AG10803 (cell line): ENCODE measurements around the gene IFFO2.

Experiments used
- DNase-seq: peaks from one replicate; pipeline ENCODE4 v3.0.0; 2010; ENCODE audit warnings: low read depth
- H3K4me3 ChIP-seq: 2 replicates; pipeline ENCODE4 v1.5.1; 2011; ENCODE audit warnings: mild to moderate bottlenecking, low read length, control low read depth
- CTCF ChIP-seq: conservative IDR thresholded peaks from 2 replicates; pipeline ENCODE4 v1.5.1; 2011; ENCODE audit warnings: mild to moderate bottlenecking, low read length, control low read depth, inconsistent platforms

Gene IFFO2

DNA sequence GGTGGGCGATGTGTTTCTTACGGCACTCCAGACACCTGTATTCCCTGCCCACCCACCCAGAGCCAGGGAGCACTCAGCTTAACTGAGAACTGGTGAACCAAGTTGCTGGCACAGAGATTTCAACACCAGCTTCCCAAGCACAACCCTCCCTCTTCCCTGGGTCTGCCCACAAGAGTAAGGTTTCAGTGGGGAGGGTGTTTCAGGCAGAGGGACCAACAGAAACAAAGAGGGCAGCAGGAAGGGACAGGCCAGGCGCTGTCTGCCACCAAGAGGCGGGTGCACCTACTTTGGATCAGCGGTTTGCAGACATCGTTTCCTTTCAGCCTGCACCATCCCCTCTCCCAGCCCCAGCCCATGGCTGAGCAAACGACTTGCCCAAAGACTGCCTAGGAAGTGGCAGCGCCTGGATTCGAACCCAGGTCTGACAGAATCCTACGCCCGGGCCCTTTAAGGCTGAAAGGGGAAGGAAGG lies 32.2 kb downstream of the IFFO2 start:
- peak; percentile 67 for DNase-seq
- peak overlapping the region; percentile 36 for H3K4me3 ChIP-seq
- TF ChIP-seq CTCF, result no peak

- peak; percentile 65 for DNase-seq
- no peak for TF ChIP-seq CTCF
- H3K4me3 ChIP-seq, result peak overlapping the region; percentile 36
Observed at GRCh38 chr1:18923756-18924211, 32.7 kb downstream of the IFFO2 start.

DNA sequence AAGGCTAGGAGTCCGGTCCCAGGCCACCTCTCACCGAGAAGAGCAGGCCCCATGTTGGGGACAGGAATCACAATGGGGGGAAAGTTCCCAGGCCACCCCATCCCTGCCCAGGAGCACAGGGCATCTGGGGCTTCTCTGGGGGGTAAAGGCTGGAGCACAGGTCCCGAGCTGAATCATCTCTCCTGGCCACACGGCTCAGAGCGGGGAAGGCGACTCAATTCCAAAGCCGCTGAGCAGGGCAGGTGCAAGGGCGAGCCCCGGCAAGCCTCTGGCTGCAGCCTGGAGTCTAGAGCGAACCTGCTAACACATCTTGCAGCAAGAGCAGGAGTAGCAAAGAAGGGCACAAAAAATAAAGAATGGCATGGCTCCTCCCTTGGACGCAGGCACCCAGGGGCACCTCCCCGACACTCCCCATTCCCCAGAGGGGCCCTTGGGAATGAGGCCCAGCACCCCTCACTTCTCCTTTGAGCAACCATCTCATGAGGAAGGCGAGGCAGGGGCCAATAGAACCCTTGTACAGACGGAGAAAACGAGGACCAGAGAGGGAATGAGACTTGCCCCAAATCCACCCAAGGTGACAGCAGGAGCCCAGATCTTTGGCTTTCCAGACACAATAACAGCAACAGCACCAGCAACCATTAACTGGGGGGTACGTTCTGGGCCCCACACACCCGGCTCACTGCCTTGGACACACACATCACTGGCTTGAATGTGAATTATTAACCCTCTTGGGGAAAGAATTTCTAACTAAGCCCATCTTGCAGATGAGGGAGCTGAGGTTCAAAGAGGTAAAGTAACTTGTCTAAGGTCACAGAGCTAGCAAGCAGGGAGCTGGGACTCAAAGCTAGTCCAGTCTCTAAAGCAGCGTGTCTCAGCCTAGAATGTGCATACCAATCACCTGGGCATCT lies 33.4 kb downstream of the IFFO2 start:
- H3K4me3 ChIP-seq, result peak overlapping the region; percentile 36
- TF ChIP-seq CTCF, result no peak
- no peak for DNase-seq

DNA sequence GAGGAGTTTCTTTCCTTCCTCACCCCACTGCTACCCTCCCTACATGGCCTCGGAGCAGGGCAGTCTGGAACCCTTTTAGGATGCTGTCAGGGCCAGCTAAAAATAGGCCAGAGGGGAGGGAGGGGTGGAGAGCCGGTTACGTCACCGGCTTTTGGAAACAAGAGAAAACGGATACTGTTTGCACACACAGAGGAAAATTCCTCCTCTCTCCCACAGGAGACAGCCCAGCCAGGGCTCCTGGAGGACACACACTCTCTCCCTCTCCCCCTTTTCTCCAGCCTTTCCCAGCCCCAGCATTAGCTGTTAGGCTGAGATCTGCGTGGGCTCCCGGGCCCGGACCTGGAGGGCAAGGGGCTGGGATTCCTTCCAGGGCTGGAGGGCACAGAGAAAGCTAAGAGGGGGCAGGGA lies 34.2 kb downstream of the IFFO2 start:
- H3K4me3 ChIP-seq, result peak overlapping the region; percentile 32
- DNase-seq, result peak; percentile 88
- TF ChIP-seq CTCF, result peak; percentile 47

- H3K4me3 ChIP-seq, result no peak overlapping the region; the same call in 1 of the 2 replicates
- TF ChIP-seq CTCF, result peak; percentile 16; the same call in 1 of the 2 replicates
Observed at GRCh38 chr1:18921516-18922251, 34.8 kb downstream of the IFFO2 start.

GRCh38 chr1:18920931-18921330 lies 35.5 kb downstream of the IFFO2 start:
- DNase-seq, result no peak
- no peak for TF ChIP-seq CTCF
- no peak overlapping the region for H3K4me3 ChIP-seq

More at GRCh38 chr1:18921516-18922251, 34.8 kb downstream of the IFFO2 start:
- DNase-seq, result no peak
